Colonic mucosa (tissue), 4 donors: ENCODE results near the gene TNNI3. TPM values are rescaled to one million over a fixed set of nuclear protein-coding genes. Genes with fewer than 3 reads are reported as not detected.

Source experiments
- DNase-seq: peaks from one replicate; pipeline ENCODE4 v3.0.0-alpha.2; 2020
- H3K27ac ChIP-seq: fragments of 200-600 bp; one replicate; pipeline ENCODE4 v1.8.0; 2021
- H3K27me3 ChIP-seq: fragments of 200-600 bp; one replicate; pipeline ENCODE4 v1.8.0; 2021
- H3K36me3 ChIP-seq: fragments of 200-600 bp; one replicate; pipeline ENCODE4 v1.8.0; 2021
- H3K4me1 ChIP-seq: fragments of 200-600 bp; one replicate; pipeline ENCODE4 v1.8.0; 2021; ENCODE audit warnings: mild to moderate bottlenecking
- H3K4me3 ChIP-seq: fragments of 200-600 bp; one replicate; pipeline ENCODE4 v1.8.0; 2021
- H3K9ac ChIP-seq, 2 donors: one replicate each; pipeline ENCODE4 v1.7.0; 2013; ENCODE audit warnings: control low read depth in 2 of 2, low read depth in 2 of 2, low read length in 2 of 2
- H3K9me3 ChIP-seq: fragments of 200-600 bp; one replicate; pipeline ENCODE4 v1.8.0; 2021
- CTCF ChIP-seq: fragments of 200-600 bp; IDR thresholded peaks from one replicate; pipeline ENCODE4 v1.8.0; 2022; ENCODE audit warnings: antibody characterized with exemption, mild to moderate bottlenecking
- intact Hi-C: fragments of 100-400 bp; cut with DNase I; formaldehyde crosslinking; loops from one replicate; pipeline ENCODE4 v1.14.1; 2022
- total RNA-seq, 2 donors: library from RNA; stranded (reverse); fragmentation: NEBNext Ultra II Directional in 1 of 2; extraction: Animal tissue kit (Norgen Biotek cat#: 25700) in 1 of 2; gene quantifications; one replicate each; pipeline ENCODE4 v1.2.1, GENCODE V29; 2021
- donor health status: healthy.
- donor health status: DM: no; HTN: no; CAD: no.
- donor health status: DM: no; HTN: no; CAD: no.

Gene TNNI3
- total RNA-seq, 2 donors from 2014 or later: 0.64 to 1.2 TPM

- Histone ChIP-seq H3K9me3 (no peaks in the 10 kb centered on the region), H3K4me3 (no peak overlapping the region), H3K27ac (no peak overlapping the region), H3K27me3 (peaks cover 18% of the 10 kb centered on the region), H3K36me3 (no peaks in the 10 kb centered on the region), H3K9ac (no peak overlapping the region), H3K4me1 (no peaks in the 10 kb centered on the region)
- intact Hi-C loops: no loop called here
- DNase-seq: peak; percentile 33
- peak; percentile 23 for TF ChIP-seq CTCF
These were observed 11.3 kb downstream of the TNNI3 start for GRCh38 chr19:55146078-55146704.

GRCh38 chr19:55145232-55145631 lies 12.3 kb downstream of the TNNI3 start:
- Histone ChIP-seq H3K4me1 (no peaks in the 10 kb centered on the region), H3K9ac (no peak overlapping the region), H3K9me3 (no peaks in the 10 kb centered on the region), H3K36me3 (no peaks in the 10 kb centered on the region), H3K4me3 (no peak overlapping the region), H3K27ac (no peak overlapping the region), H3K27me3 (peaks cover 18% of the 10 kb centered on the region)
- no peak for DNase-seq
- intact Hi-C loops: no loop called here
- TF ChIP-seq CTCF: no peak

GRCh38 chr19:55141696-55142095 lies 15.8 kb downstream of the TNNI3 start:
- Histone ChIP-seq H3K9me3 (no peaks in the 10 kb centered on the region), H3K4me1 (no peaks in the 10 kb centered on the region), H3K36me3 (no peaks in the 10 kb centered on the region), H3K9ac (no peak overlapping the region), H3K27me3 (peaks cover 20% of the 10 kb centered on the region), H3K27ac (no peak overlapping the region), H3K4me3 (no peak overlapping the region)
- DNase-seq: no peak
- TF ChIP-seq CTCF: no peak
- intact Hi-C loops: loop anchor here (2.0 to 5.0 kb wide), 2 partner anchors 276 to 363 kb away; no protein-coding TSS in a partner anchor

GRCh38 chr19:55137915-55138314 lies 19.6 kb downstream of the TNNI3 start:
- H3K27ac ChIP-seq: no peak overlapping the region
- TF ChIP-seq CTCF: no peak
- intact Hi-C loops: no loop called here

GRCh38 chr19:55136399-55137102 lies 21.0 kb downstream of the TNNI3 start:
- no peaks in the 10 kb centered on the region for H3K9me3 ChIP-seq
- no peaks in the 10 kb centered on the region for H3K4me1 ChIP-seq
- TF ChIP-seq CTCF: no peak
- H3K36me3 ChIP-seq: no peaks in the 10 kb centered on the region
- intact Hi-C loops: no loop called here
- H3K4me3 ChIP-seq: no peak overlapping the region
- H3K27me3 ChIP-seq: peaks cover 5% of the 10 kb centered on the region
- no peak for DNase-seq
- no peak overlapping the region for H3K9ac ChIP-seq
- no peak overlapping the region for H3K27ac ChIP-seq

More at GRCh38 chr19:55137915-55138314, 19.6 kb downstream of the TNNI3 start:
- H3K4me1 ChIP-seq: no peaks in the 10 kb centered on the region
- H3K27me3 ChIP-seq: peaks cover 5% of the 10 kb centered on the region
- DNase-seq: no peak
- H3K9me3 ChIP-seq: no peaks in the 10 kb centered on the region
- no peak overlapping the region for H3K9ac ChIP-seq
- no peaks in the 10 kb centered on the region for H3K36me3 ChIP-seq
- H3K4me3 ChIP-seq: no peak overlapping the region
